Rectal smooth muscle tissue (tissue), 1 donor: Measurements from ENCODE around the gene DPP6.

ENCODE experiments used
- H3K27ac ChIP-seq: one replicate; pipeline ENCODE4 v1.7.0; 2013; ENCODE audit warnings: low read depth, low read length, inconsistent platforms
- H3K27me3 ChIP-seq: one replicate; pipeline ENCODE4 v1.7.0; 2013; ENCODE audit warnings: low read length; ENCODE audit not compliant: control insufficient read depth, insufficient read depth
- H3K36me3 ChIP-seq: one replicate; pipeline ENCODE4 v1.7.0; 2013; ENCODE audit warnings: low read length; ENCODE audit not compliant: control insufficient read depth, insufficient read depth
- H3K4me1 ChIP-seq: one replicate; pipeline ENCODE4 v1.7.0; 2013; ENCODE audit warnings: low read length; ENCODE audit not compliant: control insufficient read depth, insufficient read depth
- H3K4me3 ChIP-seq: one replicate; pipeline ENCODE4 v1.7.0; 2013; ENCODE audit warnings: low read length
- H3K9ac ChIP-seq: one replicate; pipeline ENCODE4 v1.7.0; 2013; ENCODE audit warnings: low read length

Gene DPP6

GRCh38 chr7:154693661-154694060 is 641.5 kb downstream of the DPP6 start:
- Histone ChIP-seq H3K36me3 (no peaks in the 10 kb centered on the region), H3K9ac (no peak overlapping the region), H3K4me1 (no peaks in the 10 kb centered on the region), H3K4me3 (no peak overlapping the region), H3K27ac (no peak overlapping the region), H3K27me3 (no peaks in the 10 kb centered on the region)

DNA sequence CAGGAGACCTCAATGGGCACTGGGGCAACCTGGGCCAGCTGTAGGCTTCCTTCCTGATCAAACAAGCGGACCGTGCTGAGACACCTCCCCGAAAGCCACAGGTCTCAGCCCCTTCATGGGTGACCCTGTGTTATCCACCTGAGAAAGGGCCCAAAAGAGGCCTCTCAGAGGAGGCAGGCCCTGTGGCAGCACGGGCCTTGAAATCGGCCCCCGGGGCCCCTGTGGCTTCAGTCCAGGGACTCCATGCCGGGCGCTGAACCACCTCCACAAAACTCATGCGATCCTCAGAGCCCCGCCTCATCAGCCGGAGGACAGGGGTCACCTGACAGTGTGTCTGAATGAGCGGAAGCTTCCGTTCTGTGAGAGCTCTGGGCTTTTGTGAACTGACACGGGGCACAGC is 643.6 kb downstream of the DPP6 start:
- no peaks in the 10 kb centered on the region for H3K36me3 ChIP-seq
- H3K4me1 ChIP-seq: no peaks in the 10 kb centered on the region
- H3K4me3 ChIP-seq: no peak overlapping the region
- H3K27ac ChIP-seq: no peak overlapping the region
- H3K27me3 ChIP-seq: no peaks in the 10 kb centered on the region
- no peak overlapping the region for H3K9ac ChIP-seq

GRCh38 chr7:154696556-154696955 is 644.4 kb downstream of the DPP6 start:
- no peaks in the 10 kb centered on the region for H3K27me3 ChIP-seq

GRCh38 chr7:154698726-154699291 is 646.6 kb downstream of the DPP6 start:
- no peak overlapping the region for H3K4me3 ChIP-seq

More at GRCh38 chr7:154696556-154696955, 644.4 kb downstream of the DPP6 start:
- no peak overlapping the region for H3K27ac ChIP-seq
- no peak overlapping the region for H3K4me3 ChIP-seq
- no peak overlapping the region for H3K9ac ChIP-seq
- H3K4me1 ChIP-seq: no peaks in the 10 kb centered on the region
- H3K36me3 ChIP-seq: no peaks in the 10 kb centered on the region

DNA sequence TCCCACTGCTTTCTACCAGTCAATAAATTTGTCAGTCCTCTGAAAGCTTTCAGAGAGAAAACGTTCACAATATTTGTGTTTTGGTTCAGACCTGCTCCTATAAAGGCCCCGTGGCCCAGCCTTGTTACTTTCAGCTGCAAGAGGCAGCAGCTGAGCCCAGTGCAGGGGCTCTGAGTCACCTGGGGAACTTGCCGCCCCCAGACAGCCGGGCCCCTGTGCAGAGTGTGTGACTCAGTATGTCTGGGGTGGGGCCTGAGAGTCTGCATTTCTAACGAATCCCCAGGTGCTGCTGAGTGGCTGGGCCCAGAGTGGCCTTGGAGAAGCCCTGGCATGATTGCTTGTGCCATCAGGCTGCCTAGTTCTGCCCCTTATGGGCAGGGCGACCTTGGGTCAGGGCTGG is 647.2 kb downstream of the DPP6 start:
- Histone ChIP-seq H3K36me3 (no peaks in the 10 kb centered on the region), H3K27me3 (no peaks in the 10 kb centered on the region), H3K9ac (no peak overlapping the region), H3K27ac (no peak overlapping the region), H3K4me1 (no peaks in the 10 kb centered on the region), H3K4me3 (no peak overlapping the region)

More at GRCh38 chr7:154698726-154699291, 646.6 kb downstream of the DPP6 start:
- no peak overlapping the region for H3K9ac ChIP-seq
- H3K36me3 ChIP-seq: no peaks in the 10 kb centered on the region
- H3K27me3 ChIP-seq: no peaks in the 10 kb centered on the region
- H3K4me1 ChIP-seq: no peaks in the 10 kb centered on the region
- no peak overlapping the region for H3K27ac ChIP-seq

- Histone ChIP-seq H3K4me3 (no peak overlapping the region), H3K27me3 (no peaks in the 10 kb centered on the region)
These were observed 657.8 kb downstream of the DPP6 start for GRCh38 chr7:154709840-154710520.

DNA sequence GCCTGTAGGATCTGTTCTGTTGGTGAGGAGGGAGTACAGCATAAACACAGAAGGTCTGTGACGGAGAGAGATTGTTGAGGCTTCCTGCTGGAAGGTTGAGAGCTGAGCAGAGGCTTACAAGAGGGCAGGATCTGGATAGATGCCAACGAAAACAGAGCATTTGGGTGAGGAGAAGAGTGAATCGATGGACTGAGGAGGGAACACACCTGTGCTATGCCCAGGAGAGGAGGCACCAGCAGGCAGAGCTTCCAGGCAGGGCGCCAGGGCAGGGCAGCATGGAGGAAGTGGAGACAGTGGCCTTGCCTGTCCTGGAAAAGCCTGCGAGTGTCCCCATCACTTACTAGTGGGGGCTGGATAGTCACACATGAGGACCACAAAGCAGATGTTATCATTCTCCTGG is 667.8 kb downstream of the DPP6 start:
- Histone ChIP-seq H3K27me3 (no peaks in the 10 kb centered on the region), H3K36me3 (no peaks in the 10 kb centered on the region), H3K4me1 (no peaks in the 10 kb centered on the region)

More at GRCh38 chr7:154709840-154710520, 657.8 kb downstream of the DPP6 start:
- no peaks in the 10 kb centered on the region for H3K36me3 ChIP-seq
- no peak overlapping the region for H3K9ac ChIP-seq
- no peak overlapping the region for H3K27ac ChIP-seq
- H3K4me1 ChIP-seq: no peaks in the 10 kb centered on the region

GRCh38 chr7:154721086-154721485 is 668.9 kb downstream of the DPP6 start:
- H3K27ac ChIP-seq: no peak overlapping the region

More for the DNA sequence above, 667.8 kb downstream of the DPP6 start:
- H3K9ac ChIP-seq: no peak overlapping the region
- no peak overlapping the region for H3K27ac ChIP-seq
- H3K4me3 ChIP-seq: no peak overlapping the region

DNA sequence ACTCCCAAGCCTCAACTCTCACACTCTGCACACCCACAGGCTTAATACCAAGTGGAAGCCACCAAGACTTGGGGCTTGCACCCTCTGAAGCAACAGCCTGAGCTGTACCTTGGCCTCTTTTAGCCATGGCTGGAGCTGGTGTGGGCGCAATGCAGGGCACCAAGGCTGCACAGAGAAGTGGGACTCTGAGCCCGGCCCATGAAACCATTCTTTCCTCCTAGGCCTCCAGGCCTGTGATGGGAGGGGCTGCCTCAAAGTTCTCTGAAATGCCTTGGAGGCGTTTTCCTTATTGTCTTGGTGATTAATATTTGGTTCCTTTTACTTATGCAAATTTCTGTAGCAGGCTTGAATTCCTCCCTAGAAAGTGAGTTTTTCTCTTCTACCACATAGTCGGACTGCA is 674.2 kb downstream of the DPP6 start:
- Histone ChIP-seq H3K4me1 (no peaks in the 10 kb centered on the region), H3K27me3 (no peaks in the 10 kb centered on the region), H3K4me3 (no peak overlapping the region), H3K36me3 (no peaks in the 10 kb centered on the region), H3K9ac (no peak overlapping the region), H3K27ac (no peak overlapping the region)

More at GRCh38 chr7:154721086-154721485, 668.9 kb downstream of the DPP6 start:
- Histone ChIP-seq H3K9ac (no peak overlapping the region), H3K4me1 (no peaks in the 10 kb centered on the region), H3K4me3 (no peak overlapping the region), H3K27me3 (no peaks in the 10 kb centered on the region), H3K36me3 (no peaks in the 10 kb centered on the region)

GRCh38 chr7:154729056-154729455 is 676.9 kb downstream of the DPP6 start:
- no peak overlapping the region for H3K27ac ChIP-seq
- no peaks in the 10 kb centered on the region for H3K4me1 ChIP-seq
- H3K27me3 ChIP-seq: no peaks in the 10 kb centered on the region
- H3K4me3 ChIP-seq: no peak overlapping the region
- H3K36me3 ChIP-seq: no peaks in the 10 kb centered on the region
- no peak overlapping the region for H3K9ac ChIP-seq

DNA sequence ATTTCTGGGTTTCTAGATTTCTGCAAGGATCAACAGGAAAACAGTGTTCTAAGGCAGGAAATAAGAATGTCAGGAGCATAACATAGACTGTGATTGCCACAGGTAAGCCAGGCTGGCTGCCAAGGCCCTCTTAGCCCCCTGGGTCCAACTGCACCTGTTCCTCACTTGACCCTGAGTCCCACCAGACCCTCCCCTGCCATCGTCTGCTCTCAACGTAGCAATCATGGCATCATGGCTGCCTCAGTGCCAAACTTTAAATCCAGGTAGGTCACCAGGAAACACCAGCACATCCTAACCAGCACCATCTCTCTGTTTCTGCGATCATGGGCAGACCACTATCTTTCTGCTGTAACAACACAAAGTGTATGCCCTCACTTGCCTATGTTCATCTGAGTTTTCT is 683.6 kb downstream of the DPP6 start:
- Histone ChIP-seq H3K4me3 (no peak overlapping the region), H3K27ac (no peak overlapping the region), H3K27me3 (no peaks in the 10 kb centered on the region), H3K4me1 (no peaks in the 10 kb centered on the region), H3K36me3 (no peaks in the 10 kb centered on the region), H3K9ac (no peak overlapping the region)

DNA sequence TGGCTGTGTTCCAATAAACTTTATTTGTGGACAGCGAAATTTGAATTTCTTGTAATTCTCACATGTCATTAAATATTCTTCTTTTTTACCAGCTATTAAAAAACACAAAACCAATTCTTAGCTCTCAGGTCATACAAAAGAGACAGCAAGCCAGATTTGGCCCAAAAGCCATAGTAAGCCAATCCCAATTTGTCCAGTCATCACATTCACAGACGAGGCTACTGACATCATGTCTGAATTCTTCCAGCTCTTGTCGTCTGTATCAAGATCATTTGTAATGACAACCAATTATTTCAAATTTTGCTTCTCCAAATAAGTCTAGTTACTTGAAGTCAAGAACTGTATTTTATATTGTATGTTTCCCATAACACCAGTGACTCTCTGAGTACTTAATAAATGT is 684.2 kb downstream of the DPP6 start:
- H3K36me3 ChIP-seq: no peaks in the 10 kb centered on the region

DNA sequence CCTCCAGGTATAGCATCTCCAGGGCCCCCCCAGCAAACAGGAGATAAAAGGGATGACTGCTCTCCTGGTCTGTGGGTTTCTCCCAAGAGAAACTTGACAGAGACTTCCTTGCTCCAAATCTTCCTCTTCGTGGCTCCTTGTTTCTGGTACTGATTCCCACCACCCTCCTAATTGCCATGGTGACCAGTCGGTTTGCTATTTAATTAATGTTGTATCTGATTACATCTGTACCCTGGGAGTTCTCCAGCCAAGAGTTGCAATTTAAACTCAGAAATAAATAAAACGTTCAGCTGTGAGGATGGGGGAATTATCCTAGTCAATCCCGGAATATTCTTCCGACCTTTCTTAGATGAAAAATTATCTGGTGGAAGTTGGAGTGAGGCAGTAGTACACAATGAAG is 686.0 kb downstream of the DPP6 start:
- Histone ChIP-seq H3K4me1 (no peaks in the 10 kb centered on the region), H3K4me3 (no peak overlapping the region), H3K9ac (no peak overlapping the region), H3K27ac (no peak overlapping the region), H3K27me3 (no peaks in the 10 kb centered on the region), H3K36me3 (no peaks in the 10 kb centered on the region)

More for the DNA sequence above, 684.2 kb downstream of the DPP6 start:
- no peak overlapping the region for H3K4me3 ChIP-seq
- H3K27me3 ChIP-seq: no peaks in the 10 kb centered on the region
- H3K4me1 ChIP-seq: no peaks in the 10 kb centered on the region
- H3K9ac ChIP-seq: no peak overlapping the region
- H3K27ac ChIP-seq: no peak overlapping the region
